Transverse colon (tissue), 4 donors: ENCODE results near the gene TRIM59.

Experiments used
- EP300 ChIP-seq: sonication (generic); formaldehyde crosslinking; IDR thresholded peaks from one replicate; pipeline ENCODE4 v1.6.1; 2017; ENCODE audit warnings: antibody characterized with exemption, low read depth
- POLR2A ChIP-seq: fragments of 450-650 bp; IDR thresholded peaks from one replicate; pipeline ENCODE4 v1.6.1; 2016; ENCODE audit warnings: antibody characterized with exemption, mild to moderate bottlenecking, moderate library complexity
- POLR2AphosphoS5 ChIP-seq, 3 donors: sonication (generic); formaldehyde crosslinking; IDR thresholded peaks; one replicate each; pipeline ENCODE4 v1.6.1; 2016; ENCODE audit warnings: antibody characterized with exemption in 3 of 3
- TF ChIP-seq, protein P1 (sequence below), 5 experiments: fragments of 200-600 bp in 3 of 5; fragments of 450-650 bp in 2 of 5; sonication (generic) in 3 of 5; IDR thresholded peaks; 1 replicate in 2 of 5; 2 replicates in 3 of 5; pipeline ENCODE4 v1.5.1; 2016 to 2017; ENCODE audit warnings: antibody characterized with exemption in 5 of 5, inconsistent platforms in 3 of 5, mild to moderate bottlenecking in 2 of 5, moderate library complexity in 1 of 5

DNA sequence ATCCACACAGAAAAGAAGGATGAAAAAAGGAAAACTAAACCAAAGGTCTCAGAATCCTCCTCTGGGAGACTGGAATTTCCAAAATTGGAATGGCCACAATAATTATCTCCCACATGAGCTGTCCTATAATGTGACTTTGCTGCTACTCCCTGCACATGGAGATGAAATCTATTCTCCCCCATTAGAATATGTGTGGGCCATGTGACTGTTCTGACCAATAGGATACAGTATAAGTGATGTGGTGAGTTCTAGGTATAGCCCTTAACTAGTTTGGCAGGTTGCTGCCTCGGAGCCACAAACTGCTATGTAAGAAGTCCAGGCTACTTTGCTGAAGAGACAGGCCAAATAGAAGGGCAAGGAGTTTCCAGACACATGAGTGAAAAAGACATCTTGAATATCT lies 5.2 kb downstream of the TRIM59 start:
- TF ChIP-seq POLR2AphosphoS5 (IDR thresholded peaks at IDR 0.05) (no peak), POLR2A (no peak), EP300 (no peak)
- TF ChIP-seq, protein P1, sequence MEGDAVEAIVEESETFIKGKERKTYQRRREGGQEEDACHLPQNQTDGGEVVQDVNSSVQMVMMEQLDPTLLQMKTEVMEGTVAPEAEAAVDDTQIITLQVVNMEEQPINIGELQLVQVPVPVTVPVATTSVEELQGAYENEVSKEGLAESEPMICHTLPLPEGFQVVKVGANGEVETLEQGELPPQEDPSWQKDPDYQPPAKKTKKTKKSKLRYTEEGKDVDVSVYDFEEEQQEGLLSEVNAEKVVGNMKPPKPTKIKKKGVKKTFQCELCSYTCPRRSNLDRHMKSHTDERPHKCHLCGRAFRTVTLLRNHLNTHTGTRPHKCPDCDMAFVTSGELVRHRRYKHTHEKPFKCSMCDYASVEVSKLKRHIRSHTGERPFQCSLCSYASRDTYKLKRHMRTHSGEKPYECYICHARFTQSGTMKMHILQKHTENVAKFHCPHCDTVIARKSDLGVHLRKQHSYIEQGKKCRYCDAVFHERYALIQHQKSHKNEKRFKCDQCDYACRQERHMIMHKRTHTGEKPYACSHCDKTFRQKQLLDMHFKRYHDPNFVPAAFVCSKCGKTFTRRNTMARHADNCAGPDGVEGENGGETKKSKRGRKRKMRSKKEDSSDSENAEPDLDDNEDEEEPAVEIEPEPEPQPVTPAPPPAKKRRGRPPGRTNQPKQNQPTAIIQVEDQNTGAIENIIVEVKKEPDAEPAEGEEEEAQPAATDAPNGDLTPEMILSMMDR (IDR thresholded peaks at IDR 0.05), result no peak
